ENCODE measurements around the gene FSTL3. TPM values are rescaled to one million over a fixed set of nuclear protein-coding genes. Genes with fewer than 3 reads are reported as not detected.

FSTL3 gene
- total RNA-seq, 1 experiment from 2014 or later = 29.1 TPM

GRCh38 chr19:715347-715746 is 39.2 kb downstream of the FSTL3 start:
- H3K4me1 ChIP-seq (ENCODE audit: control insufficient read depth in 1 of 2, insufficient read depth in 2 of 2, low read length in 2 of 2) = no peaks in the 10 kb centered on the region
- H3K4me2 ChIP-seq (ENCODE audit: low read length) = no peak overlapping the region
- TF ChIP-seq CBX3 (IDR thresholded peaks at IDR 0.05; ENCODE audit: low read depth) (peak; percentile 91; the same call in 1 of the 2 replicates), SRF (IDR thresholded peaks at IDR 0.05; ENCODE audit: low read depth) (no peak)
- BruUV-seq (replicated peaks) = no TSS peak
- DNase-seq (ENCODE audit: low read depth, low spot score) (no peak), ATAC-seq (no peak)
- POLR2A ChIA-PET = interaction anchor here (1.5 kb wide), 1 partner anchor 11 kb away, joined by 4 read pairs; no protein-coding TSS in a partner anchor
- H3K79me2 ChIP-seq (ENCODE audit: insufficient read depth, low read length) = no peaks in the 10 kb centered on the region
- no peaks in the 10 kb centered on the region for H3K27me3 ChIP-seq (ENCODE audit: insufficient read depth, low read length)
- no peak overlapping the region for H3K4me3 ChIP-seq (replicated peaks in 1 of 2; ENCODE audit: low read depth in 1 of 2, low read length in 2 of 2)
- H3K27ac ChIP-seq (ENCODE audit: low read depth, low read length) = no peak overlapping the region
- CTCF ChIA-PET = no interaction called here
- no peaks in the 10 kb centered on the region for H4K20me1 ChIP-seq (ENCODE audit: insufficient read depth)
- intact Hi-C loops (cut with micrococcal nuclease) = no loop called here
- H3K9me2 ChIP-seq (ENCODE audit: insufficient read depth) = no peaks in the 10 kb centered on the region
- RAD21 ChIA-PET (ENCODE audit: low non-redundant PET in 1 of 2, low total read pairs in 2 of 2, uncharacterized antibody in 2 of 2, unreplicated experiment in 2 of 2) = no interaction called here
- peaks cover 0 to 6% of the 10 kb centered on the region in 2 experiments; a peak in 1 of 4 replicates for H3K9me3 ChIP-seq (ENCODE audit: control insufficient read depth in 1 of 2, insufficient read depth in 1 of 2, low read depth in 1 of 2, low read length in 2 of 2)
- no peak overlapping the region for H3K9ac ChIP-seq (ENCODE audit: low read length)
- H3K36me3 ChIP-seq (ENCODE audit: control insufficient read depth in 1 of 2, insufficient read depth in 2 of 2, low read length in 2 of 2) = no peaks in the 10 kb centered on the region; a peak in 1 of 4 replicates
- H2AFZ ChIP-seq (ENCODE audit: low read depth, low read length, poor library complexity, severe bottlenecking) = no peak overlapping the region

GRCh38 chr19:718251-718951 is 42.2 kb downstream of the FSTL3 start:
- intact Hi-C loops (cut with micrococcal nuclease) = no loop called here
- Histone ChIP-seq H3K4me2 (ENCODE audit: low read length) (no peak overlapping the region), H3K4me3 (replicated peaks in 1 of 2; ENCODE audit: low read depth in 1 of 2, low read length in 2 of 2) (no peak overlapping the region), H4K20me1 (ENCODE audit: insufficient read depth) (no peaks in the 10 kb centered on the region), H3K27ac (ENCODE audit: low read depth, low read length) (no peak overlapping the region), H3K36me3 (ENCODE audit: control insufficient read depth in 1 of 2, insufficient read depth in 2 of 2, low read length in 2 of 2) (no peaks in the 10 kb centered on the region; a peak in 1 of 4 replicates), H3K27me3 (ENCODE audit: insufficient read depth, low read length) (no peaks in the 10 kb centered on the region), H3K9me3 (ENCODE audit: control insufficient read depth in 1 of 2, insufficient read depth in 1 of 2, low read depth in 1 of 2, low read length in 2 of 2) (peaks cover 0 to 6% of the 10 kb centered on the region in 2 experiments; a peak in 1 of 4 replicates), H3K9ac (ENCODE audit: low read length) (no peak overlapping the region), H3K79me2 (ENCODE audit: insufficient read depth, low read length) (no peaks in the 10 kb centered on the region), H3K4me1 (ENCODE audit: control insufficient read depth in 1 of 2, insufficient read depth in 2 of 2, low read length in 2 of 2) (peaks cover 11 to 14% of the 10 kb centered on the region in 2 experiments), H2AFZ (ENCODE audit: low read depth, low read length, poor library complexity, severe bottlenecking) (no peak overlapping the region), H3K9me2 (ENCODE audit: insufficient read depth) (no peaks in the 10 kb centered on the region)
- RAD21 ChIA-PET (ENCODE audit: low non-redundant PET in 1 of 2, low total read pairs in 2 of 2, uncharacterized antibody in 2 of 2, unreplicated experiment in 2 of 2) = no interaction called here
- TF ChIP-seq MAX (IDR thresholded peaks at IDR 0.05) (no peak), SIN3A (IDR thresholded peaks at IDR 0.05; ENCODE audit: low read depth) (no peak), CTCF (IDR thresholded peaks at IDR 0.05 in 2 of 3, conservative IDR thresholded peaks at IDR 0.05 in 1 of 3; ENCODE audit: borderline replicate concordance in 1 of 3, insufficient read depth in 1 of 3, low read depth in 2 of 3, low read length in 2 of 3) (no peak), EGR1 (IDR thresholded peaks at IDR 0.05; ENCODE audit: low read depth) (no peak), FOSL1 (IDR thresholded peaks at IDR 0.05; ENCODE audit: low read depth) (no peak), JUND (IDR thresholded peaks at IDR 0.05) (no peak), ELF1 (IDR thresholded peaks at IDR 0.05; ENCODE audit: borderline replicate concordance, low read depth) (no peak), EZH2phosphoT487 (IDR thresholded peaks at IDR 0.05; ENCODE audit: borderline replicate concordance) (no peak), CEBPB (IDR thresholded peaks at IDR 0.05; ENCODE audit: low read depth) (no peak), CBX3 (IDR thresholded peaks at IDR 0.05; ENCODE audit: low read depth) (no peak), SRF (IDR thresholded peaks at IDR 0.05; ENCODE audit: low read depth) (no peak), ZBTB33 (IDR thresholded peaks at IDR 0.05; ENCODE audit: extremely low read depth, insufficient replicate concordance, low read length) (no peak), POLR2A (IDR thresholded peaks at IDR 0.05; ENCODE audit: borderline replicate concordance, extremely low read depth, insufficient read depth, insufficient read length) (no peak), EZH2 (IDR thresholded peaks at IDR 0.05) (no peak)
- no TSS peak for BruUV-seq (replicated peaks)
- ATAC-seq = no peak
- DNase-seq (ENCODE audit: low read depth, low spot score) = no peak
- CTCF ChIA-PET = no interaction called here
- POLR2A ChIA-PET = no interaction called here
